HFFc6 (cell line): Measurements from ENCODE around the gene PILRA. TPM values are rescaled to one million over a fixed set of nuclear protein-coding genes. Genes with fewer than 3 reads are reported as not detected.
"Not testable (repeated sequence)": the region's sequence is repeated elsewhere in the genome, so short reads cannot be mapped to it uniquely, and the experiment has no call there.

Experiments
- DNase-seq: peaks from one replicate; pipeline ENCODE4 v3.0.0-alpha.2; 2018
- H3K27ac Mint-ChIP-seq: 2 replicates; pipeline ENCODE4 v1.8.0; 2020; ENCODE audit warnings: mild to moderate bottlenecking, mixed read lengths
- H3K27me3 Mint-ChIP-seq: 2 replicates; pipeline ENCODE4 v1.8.0; 2021; ENCODE audit warnings: mild to moderate bottlenecking, moderate library complexity, mixed read lengths; ENCODE audit not compliant: insufficient read depth
- H3K36me3 Mint-ChIP-seq: 2 replicates; pipeline ENCODE4 v1.8.0; 2021; ENCODE audit warnings: low read depth, mixed read lengths
- H3K4me1 Mint-ChIP-seq: 2 replicates; pipeline ENCODE4 v1.8.0; 2020; ENCODE audit warnings: low read depth, mixed read lengths
- H3K4me3 Mint-ChIP-seq: 2 replicates; pipeline ENCODE4 v1.8.0; 2020; ENCODE audit warnings: mild to moderate bottlenecking, moderate library complexity, mixed read lengths
- H3K9me3 Mint-ChIP-seq: 2 replicates; pipeline ENCODE4 v1.8.0; 2020; ENCODE audit warnings: mild to moderate bottlenecking, mixed read lengths
- long read RNA-seq: library from polyadenylated mRNA; unstranded; transcript quantifications from one replicate; pipeline ENCODE4 v2.0.0, GENCODE V29; 2019
- total RNA-seq, 6 experiments: library from RNA; stranded (reverse); fragmentation: NEBNext Ultra II Directional; extraction: Animal tissue kit (Norgen Biotek cat#: 25700); gene quantifications; 2 replicates in 1 of 6; 3 replicates in 5 of 6; pipeline ENCODE4 v1.2.3, GENCODE V29; 2021
- TF ChIP-seq, protein P1 (sequence below): fragments of 200-600 bp; sonication (generic); IDR thresholded peaks from 2 replicates; pipeline ENCODE4 v1.5.0; 2021; ENCODE audit warnings: antibody characterized with exemption, mild to moderate bottlenecking

The PILRA gene
- under 1 TPM in 4 of 6 experiments, not detected in 2; 0.30 to 0.34 (median 0.31) TPM for total RNA-seq
- long read RNA-seq = 0 reads

DNA sequence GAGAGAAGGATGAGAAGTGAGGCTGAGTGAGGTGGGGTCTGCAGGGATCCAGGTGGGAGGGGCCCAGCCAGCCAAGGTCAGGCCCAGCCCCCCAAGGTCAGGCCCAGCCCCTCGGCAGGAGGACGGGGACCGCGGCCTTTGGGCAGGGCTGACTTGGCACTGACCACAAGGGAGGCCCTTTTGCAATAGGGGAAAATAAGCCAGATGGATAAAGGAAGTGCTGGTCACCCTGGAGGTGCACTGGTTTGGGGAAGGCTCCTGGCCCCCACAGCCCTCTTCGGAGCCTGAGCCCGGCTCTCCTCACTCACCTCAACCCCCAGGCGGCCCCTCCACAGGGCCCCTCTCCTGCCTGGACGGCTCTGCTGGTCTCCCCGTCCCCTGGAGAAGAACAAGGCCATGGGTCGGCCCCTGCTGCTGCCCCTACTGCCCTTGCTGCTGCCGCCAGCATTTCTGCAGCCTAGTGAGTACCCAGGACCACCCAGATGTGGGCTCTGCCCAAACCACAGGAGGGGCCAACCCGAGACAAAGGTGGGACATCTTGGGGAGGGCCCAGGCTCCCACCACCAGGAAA lies at the start of gene PILRA:
Gene PILRA (plus strand): TSS at position 227 of the 571 bp plus-strand sequence. CDS start 170 bp downstream, at position 397.
- H3K27ac Mint-ChIP-seq = peak within 1 kb of the TSS; percentile 70
- no peaks in the 10 kb centered on the region; the same call in 1 of the 2 replicates for H3K4me1 Mint-ChIP-seq
- H3K4me3 Mint-ChIP-seq = no peak within 1 kb of the TSS
- no peaks in the 10 kb centered on the region for H3K9me3 Mint-ChIP-seq
- no peak for DNase-seq
- H3K27me3 Mint-ChIP-seq = peaks cover 6% of the 10 kb centered on the region
- H3K36me3 Mint-ChIP-seq = no peaks in the 10 kb centered on the region
- TF ChIP-seq, protein P1, sequence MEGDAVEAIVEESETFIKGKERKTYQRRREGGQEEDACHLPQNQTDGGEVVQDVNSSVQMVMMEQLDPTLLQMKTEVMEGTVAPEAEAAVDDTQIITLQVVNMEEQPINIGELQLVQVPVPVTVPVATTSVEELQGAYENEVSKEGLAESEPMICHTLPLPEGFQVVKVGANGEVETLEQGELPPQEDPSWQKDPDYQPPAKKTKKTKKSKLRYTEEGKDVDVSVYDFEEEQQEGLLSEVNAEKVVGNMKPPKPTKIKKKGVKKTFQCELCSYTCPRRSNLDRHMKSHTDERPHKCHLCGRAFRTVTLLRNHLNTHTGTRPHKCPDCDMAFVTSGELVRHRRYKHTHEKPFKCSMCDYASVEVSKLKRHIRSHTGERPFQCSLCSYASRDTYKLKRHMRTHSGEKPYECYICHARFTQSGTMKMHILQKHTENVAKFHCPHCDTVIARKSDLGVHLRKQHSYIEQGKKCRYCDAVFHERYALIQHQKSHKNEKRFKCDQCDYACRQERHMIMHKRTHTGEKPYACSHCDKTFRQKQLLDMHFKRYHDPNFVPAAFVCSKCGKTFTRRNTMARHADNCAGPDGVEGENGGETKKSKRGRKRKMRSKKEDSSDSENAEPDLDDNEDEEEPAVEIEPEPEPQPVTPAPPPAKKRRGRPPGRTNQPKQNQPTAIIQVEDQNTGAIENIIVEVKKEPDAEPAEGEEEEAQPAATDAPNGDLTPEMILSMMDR = no peak

DNA sequence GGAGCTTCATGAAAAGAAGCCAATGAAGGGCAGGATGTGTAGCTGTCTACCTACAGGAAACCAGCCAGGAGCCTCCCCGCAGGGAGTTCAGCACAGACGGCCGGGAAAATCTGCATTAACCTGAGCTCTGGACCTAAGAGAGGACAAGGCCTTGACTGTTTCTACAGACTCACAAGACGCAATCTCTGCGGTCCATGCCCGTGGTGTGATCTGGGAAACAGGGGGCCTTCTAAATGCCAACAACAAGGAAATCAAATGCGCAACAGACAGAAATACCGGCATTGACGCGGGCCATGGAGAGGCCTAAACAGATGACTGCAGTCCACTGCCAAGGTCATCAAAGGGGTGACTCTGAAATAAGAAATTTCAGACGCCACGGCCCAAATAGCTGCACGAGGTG lies 49.1 kb upstream of the PILRA start:
- not testable (repeated sequence) for H3K27me3 Mint-ChIP-seq, H3K36me3 Mint-ChIP-seq, DNase-seq, H3K4me3 Mint-ChIP-seq, H3K9me3 Mint-ChIP-seq, H3K27ac Mint-ChIP-seq, H3K4me1 Mint-ChIP-seq

DNA sequence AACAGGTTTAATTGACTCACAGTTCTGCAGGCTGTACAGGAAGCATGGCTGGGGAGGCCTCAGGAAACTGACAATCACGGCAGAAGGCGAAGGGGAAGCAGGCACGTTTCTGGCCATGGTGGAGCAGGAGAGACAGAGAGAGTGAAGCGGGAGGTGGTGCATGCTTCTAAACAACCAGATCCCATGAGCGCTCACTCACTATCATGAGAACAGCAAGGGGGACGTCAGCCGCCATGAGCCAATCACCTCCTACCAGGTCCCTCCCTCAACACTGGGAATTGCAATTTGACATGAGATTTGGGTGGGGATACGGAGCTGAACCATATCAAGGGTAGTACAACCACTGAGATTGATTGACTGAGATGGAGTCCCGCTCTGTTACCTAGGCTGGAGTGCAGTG lies 47.6 kb upstream of the PILRA start:
- not testable (repeated sequence) for H3K36me3 Mint-ChIP-seq, H3K27ac Mint-ChIP-seq, H3K4me3 Mint-ChIP-seq

DNA sequence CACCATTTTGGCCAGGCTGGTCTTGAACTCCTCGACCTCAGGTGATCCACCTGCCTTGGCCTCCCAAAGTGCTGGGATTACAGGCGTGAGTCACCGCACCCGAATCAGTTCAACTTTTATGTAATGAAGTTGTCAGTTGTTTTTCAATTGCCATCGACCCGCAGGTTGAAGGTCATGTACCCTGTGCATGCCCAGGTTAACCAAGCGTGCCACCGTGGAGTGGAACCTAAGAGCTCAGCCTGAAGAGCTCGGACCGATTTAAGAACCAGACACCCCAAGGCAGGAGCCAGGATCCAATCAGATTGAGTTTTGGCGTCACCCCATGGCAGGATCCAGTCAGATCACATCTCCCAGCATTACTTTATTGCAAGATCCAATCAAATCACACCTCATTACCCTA lies 46.4 kb upstream of the PILRA start:
- not testable (repeated sequence) for H3K27me3 Mint-ChIP-seq, H3K27ac Mint-ChIP-seq, H3K4me3 Mint-ChIP-seq, DNase-seq, H3K4me1 Mint-ChIP-seq, H3K36me3 Mint-ChIP-seq, H3K9me3 Mint-ChIP-seq

More for the DNA sequence above, 47.6 kb upstream of the PILRA start:
- H3K9me3 Mint-ChIP-seq, DNase-seq, H3K4me1 Mint-ChIP-seq, H3K27me3 Mint-ChIP-seq: not testable (repeated sequence)

DNA sequence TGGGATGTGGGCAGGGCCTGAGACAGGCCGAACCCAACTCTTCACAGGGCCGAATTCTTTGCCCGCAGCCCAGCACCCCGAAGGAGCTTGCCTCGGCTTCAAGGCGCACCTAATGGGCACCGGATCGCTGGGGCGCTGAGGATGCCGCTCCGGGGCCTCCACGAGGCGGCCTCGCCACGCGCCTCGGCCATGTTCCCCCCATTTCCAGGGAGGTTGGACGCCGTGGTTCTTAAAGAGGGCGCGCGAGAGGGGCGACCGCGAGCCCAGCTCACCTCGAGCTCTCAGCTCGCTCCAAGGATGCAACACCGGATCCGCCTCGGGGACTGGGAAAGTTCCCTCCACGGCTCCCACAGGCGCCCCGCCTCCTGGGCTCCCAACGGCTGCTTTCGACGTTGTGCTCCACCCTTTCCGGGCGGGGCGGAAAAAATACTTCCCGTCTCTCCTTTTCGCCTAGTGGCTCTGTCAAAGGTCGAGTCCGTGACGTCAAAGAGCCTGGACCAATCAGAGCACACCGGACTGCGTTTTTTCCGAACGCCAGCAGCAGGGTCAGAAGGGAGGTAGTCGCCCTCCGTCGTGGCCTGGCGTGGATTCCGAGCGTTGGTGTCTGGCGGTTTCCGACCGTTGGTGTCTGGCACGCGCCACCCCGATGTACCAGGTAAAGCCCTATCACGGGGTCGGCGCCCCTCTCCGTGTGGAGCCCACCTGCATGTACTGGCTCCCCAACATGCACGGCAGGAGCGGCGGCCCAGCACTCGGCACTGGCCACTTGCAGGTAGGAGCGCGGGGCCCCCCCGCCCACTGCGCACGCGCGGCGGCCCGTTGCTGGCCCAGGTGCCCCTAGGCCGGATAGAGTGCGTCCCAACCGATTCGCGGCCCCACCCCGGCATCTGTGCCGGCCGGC lies 37.5 kb upstream of the PILRA start:
- DNase-seq = peak; percentile 94
- Mint-ChIP-seq H3K4me1 (peaks cover 11% of the 10 kb centered on the region), H3K4me3 (peak overlapping the region; percentile 96), H3K27ac (peak overlapping the region; percentile 93)
- H3K36me3 Mint-ChIP-seq, H3K9me3 Mint-ChIP-seq, H3K27me3 Mint-ChIP-seq: not testable (repeated sequence)
- TF ChIP-seq, protein P1 = 0 out of 2 replicates have a peak, but pooled peaks have one; percentile 13

DNA sequence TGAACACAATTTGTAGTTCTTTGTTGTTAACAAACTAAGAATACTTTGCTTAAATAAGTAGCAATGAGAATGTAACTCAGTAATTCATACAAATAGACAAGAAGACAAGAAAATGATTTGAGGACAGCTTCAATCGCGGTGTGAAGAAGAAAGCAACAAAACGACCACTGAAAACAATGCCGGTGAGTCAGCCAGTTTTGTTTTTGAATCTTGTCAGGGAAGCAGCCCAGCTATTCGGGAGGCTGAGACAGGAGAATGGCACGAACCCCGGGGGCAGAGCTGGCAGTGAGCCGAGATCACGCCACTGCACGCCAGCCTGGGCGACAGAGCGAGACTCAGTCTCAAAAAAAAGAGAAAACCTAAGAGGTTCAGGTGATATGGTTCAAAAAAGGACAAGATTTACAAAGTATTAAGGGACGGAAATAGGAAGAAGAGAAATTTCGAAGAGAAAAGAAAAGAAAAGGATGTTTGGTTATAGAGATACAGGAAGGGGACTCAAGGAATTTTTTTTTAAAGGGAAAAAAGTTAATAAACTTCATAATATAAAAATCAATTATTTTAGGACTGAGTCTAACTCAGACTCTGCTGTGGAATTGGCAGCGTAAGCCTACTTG lies 35.1 kb upstream of the PILRA start:
- peaks cover 13% of the 10 kb centered on the region; the same call in 1 of the 2 replicates for H3K36me3 Mint-ChIP-seq
- H3K27me3 Mint-ChIP-seq, H3K27ac Mint-ChIP-seq, H3K9me3 Mint-ChIP-seq, DNase-seq, H3K4me3 Mint-ChIP-seq: not testable (repeated sequence)
- H3K4me1 Mint-ChIP-seq = peaks cover 11% of the 10 kb centered on the region

DNA sequence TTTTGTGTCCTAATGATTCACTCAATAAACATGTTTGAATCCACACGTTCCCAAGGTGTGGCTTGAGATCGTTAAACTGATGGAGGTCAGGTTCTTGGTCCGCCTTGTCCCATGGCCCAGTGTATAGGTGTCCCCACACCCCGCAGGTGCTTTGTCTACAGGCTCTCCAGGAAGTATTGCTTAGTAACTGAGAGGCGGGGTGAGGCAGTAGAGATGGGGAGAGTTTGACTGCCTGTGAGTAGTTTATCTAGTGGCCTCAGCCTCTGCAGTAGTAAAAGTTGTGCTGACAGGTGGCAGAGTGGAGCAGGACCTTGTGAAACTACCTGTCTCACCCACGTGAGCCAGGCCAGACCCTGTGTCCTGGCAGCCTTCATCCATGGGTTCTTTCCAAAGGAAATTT lies 32.0 kb upstream of the PILRA start:
- not testable (repeated sequence) for H3K4me3 Mint-ChIP-seq, H3K9me3 Mint-ChIP-seq, H3K27me3 Mint-ChIP-seq, DNase-seq
- Mint-ChIP-seq H3K27ac (0 out of 2 replicates have a peak overlapping the region, but pooled peaks have one; percentile 21), H3K36me3 (peaks cover 24% of the 10 kb centered on the region), H3K4me1 (peaks cover 19% of the 10 kb centered on the region)
